Measurements from ENCODE around the gene KDM4E.

KDM4E gene

DNA sequence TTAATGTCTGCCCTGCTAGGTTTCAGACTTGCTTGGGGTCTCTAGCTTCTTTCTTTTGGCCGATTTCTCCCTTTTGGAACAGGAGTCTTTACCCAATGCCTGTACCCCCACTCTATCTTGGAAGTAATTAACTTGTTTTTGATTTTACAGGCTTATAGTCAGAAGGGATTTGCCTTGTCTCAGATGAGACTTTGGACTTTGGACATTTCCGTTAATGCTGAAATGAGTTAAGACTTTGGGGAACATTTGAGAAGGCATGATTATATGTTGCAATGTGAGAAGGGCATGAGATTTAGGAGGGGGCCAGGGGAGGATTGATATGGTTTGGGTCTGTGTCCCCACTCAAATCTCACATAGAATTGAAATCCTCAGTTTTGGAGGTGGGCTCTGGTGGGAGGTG, 29.3 kb downstream of the KDM4E start:
- no peak for DNase-seq

DNA sequence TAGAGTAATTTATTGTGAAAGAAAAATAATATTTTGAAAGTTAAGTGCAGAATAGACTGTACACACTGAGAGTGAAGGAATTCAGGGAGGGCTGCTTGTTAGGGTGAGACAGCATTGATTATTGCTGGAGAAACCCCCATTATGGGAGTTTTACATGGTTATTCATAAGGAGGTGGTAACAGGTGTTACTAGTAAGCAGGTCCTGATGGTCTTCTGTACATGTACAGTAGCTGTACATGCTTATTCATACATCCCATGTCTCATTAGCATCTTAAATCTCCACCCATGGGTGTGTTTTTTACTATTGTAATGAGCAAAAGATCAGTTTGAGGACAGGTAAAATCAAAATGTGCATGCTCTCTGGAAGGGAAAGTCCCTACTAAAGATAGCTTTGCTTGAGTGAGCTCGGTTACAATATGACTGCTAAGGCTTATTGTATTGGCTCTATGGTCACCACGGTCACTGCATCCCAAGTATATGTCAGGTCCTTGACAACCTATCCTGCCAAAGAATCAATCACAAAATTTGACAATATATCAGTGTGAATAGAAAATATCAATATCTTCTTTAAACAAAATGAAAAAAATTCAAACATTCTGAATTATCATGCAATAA, 30.3 kb downstream of the KDM4E start:
- DNase-seq, result no peak

- no peak for DNase-seq
Observed at GRCh38 chr11:95057959-95058358, 32.9 kb downstream of the KDM4E start.

DNA sequence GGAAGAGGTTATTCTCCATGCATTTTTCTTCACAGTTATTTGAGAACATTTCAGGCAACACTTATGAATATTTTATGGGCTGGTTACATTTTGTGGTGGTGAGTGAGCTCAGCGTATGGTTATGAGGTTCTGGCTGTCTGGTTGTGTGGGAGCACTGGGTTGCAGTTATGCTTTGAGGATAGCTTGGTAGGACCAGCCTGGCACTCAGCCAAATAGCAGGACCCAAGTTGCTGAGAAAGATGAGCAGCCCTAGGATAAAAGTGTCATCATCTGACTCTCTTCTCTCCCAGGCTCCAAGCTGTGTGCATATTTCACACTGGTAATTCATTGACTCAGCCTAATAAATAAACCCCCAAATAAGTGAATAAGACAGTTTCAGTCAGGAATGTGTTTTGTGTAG, 33.6 kb downstream of the KDM4E start:
- no peak for DNase-seq

DNA sequence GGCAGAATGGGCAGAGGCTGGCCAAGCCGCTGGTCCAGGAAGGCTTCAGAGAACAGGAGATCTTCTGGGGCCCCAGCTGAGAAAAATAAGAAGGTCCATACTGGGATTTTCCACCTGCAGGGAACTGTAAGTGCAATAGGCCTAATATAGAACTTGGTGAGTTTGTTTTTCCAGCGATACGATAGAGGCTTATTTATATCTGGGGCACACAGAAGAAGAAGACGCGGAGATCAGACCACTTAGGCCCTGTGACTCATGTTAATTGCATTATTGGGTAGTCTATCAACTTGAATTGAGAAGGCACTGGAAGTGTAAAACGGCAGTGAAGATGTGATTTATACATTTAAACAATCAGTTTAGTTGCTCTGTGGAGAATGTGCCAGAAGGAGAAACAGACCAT, 34.0 kb downstream of the KDM4E start:
- DNase-seq, result no peak

- no peak for DNase-seq
Observed at GRCh38 chr11:95065336-95065735, 40.3 kb downstream of the KDM4E start.

DNA sequence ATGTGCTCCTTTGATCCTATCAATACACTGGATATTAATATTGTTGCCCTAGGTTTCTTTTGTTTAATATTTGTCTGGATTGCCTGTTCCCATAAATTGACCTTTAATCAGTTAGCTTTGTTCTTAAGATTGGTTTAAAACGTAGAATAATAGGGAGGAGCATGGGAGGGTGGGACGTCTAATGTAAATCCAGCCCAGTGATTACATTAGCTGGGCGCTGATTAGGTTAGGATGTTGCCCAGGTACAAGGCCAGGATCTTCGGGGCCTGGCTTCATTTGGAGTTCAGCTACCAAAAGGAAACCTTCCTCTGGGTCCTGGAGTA, 41.6 kb downstream of the KDM4E start, which contains the start of gene SRSF8:
TSS of gene SRSF8 (plus strand) at position 204 of the 323 bp plus-strand sequence. CDS start 308 bp downstream, outside the sequence.
- DNase-seq, result no peak

DNA sequence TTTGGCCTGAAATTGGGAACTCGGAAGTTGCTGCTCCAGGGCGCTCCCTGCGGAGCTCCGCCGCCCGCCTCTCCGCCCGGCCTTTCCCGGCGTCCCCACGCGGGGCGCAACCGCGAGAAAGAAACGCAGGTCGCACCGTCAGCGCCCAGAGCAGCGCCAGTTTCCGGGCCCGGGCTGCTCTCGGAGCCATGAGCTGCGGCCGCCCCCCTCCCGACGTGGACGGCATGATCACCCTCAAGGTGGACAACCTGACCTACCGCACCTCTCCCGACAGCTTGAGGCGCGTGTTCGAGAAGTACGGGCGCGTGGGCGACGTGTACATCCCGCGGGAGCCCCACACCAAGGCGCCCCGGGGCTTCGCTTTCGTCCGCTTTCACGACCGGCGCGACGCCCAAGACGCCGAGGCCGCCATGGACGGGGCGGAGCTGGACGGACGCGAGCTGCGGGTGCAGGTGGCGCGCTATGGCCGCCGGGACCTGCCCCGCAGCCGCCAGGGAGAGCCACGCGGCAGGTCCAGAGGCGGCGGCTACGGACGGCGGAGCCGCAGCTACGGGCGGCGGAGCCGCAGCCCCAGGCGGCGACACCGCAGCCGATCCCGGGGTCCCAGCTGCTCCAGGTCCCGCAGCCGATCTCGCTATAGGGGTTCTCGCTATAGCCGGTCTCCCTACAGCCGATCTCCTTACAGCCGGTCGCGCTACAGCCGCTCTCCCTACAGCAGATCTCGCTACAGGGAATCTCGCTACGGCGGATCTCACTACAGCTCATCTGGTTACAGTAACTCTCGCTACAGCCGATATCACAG, 42.2 kb downstream of the KDM4E start:
- DNase-seq, result peak; percentile 85

DNA sequence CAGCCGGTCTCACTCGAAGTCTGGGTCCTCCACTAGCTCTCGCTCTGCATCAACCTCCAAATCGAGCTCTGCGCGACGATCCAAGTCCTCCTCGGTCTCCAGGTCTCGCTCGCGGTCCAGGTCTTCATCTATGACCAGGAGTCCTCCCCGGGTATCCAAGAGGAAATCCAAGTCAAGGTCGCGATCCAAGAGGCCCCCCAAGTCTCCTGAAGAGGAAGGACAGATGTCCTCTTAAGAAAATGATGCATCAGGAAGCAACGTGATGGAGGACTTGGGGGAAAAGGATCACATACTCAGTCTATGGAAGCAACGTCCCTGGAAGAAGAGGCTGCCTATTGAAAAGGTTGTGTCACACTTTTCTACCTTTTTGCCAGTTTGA, 42.8 kb downstream of the KDM4E start:
- DNase-seq, result peak; percentile 39

DNA sequence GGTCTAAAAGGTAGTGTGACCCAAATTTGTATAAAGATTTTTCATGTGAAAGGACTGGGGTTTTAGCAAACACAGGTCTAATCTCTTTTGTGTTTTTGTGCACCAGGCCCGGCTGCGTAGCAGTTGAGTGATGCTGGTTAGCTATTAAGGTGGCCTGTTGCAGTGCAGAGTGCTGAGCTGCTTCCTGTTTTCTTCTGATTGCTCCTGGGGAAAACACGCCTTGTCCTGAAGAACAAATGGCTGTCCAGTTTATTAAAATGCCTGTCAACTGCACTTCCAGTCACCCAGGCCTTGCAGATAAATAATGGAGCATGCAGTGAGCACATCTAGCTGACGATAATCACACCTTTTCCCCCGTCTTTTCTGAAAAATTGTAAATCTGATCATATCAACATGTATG, 43.5 kb downstream of the KDM4E start:
- peak; percentile 91 for DNase-seq

GRCh38 chr11:95070471-95070870, 45.4 kb downstream of the KDM4E start:
- no peak for DNase-seq

GRCh38 chr11:95072948-95073347, 47.9 kb downstream of the KDM4E start:
- DNase-seq, result no peak

- no peak for DNase-seq
Observed at GRCh38 chr11:95074792-95075563, 49.9 kb downstream of the KDM4E start.

DNA sequence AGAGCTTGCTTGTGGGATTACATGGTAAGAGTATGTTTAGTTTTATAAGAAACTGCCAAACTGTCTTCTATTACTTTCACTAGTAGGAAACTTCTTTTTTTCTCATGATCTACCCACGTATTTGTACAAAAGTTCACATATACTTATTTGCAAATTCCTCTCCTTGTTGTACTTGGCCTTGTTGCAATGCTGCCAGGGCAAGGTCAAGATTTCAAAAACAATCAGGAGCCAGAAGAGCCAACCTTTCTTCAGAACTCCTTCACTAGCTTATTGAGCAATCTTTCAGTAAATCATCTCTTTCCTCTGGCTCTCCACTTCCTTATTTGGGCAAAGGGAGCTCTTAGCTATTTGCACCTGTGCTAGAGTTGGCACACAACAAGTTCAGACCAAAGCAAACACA, 51.4 kb downstream of the KDM4E start:
- peak; percentile 25 for DNase-seq

DNA sequence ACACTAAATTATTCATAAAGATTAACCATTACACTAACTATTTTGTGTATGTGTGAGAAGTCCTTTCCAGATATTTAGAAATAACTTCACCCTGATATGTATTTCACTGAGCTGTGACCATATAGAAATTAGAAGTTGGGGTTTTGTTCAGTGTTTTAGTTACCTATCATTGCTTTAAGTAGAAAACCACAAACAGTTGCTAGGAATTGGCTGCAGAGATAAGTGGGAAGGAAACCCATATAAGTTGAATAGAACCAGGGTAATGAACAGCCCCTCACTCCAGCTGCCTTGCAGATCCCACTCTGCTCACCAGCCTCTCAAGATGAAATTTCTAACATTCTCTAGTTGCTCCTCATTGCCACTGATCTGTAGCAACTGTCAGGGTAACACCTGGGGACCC, 51.9 kb downstream of the KDM4E start:
- DNase-seq, result no peak
